ENCODE measurements around the gene IFT88.
A peak's percentile ranks its signal among the peaks of the same experiment; 100 is the strongest.

Gene IFT88

GRCh38 chr13:20696073-20696472 is 129.1 kb downstream of the IFT88 start:
- TF ChIP-seq CTCF (IDR thresholded peaks at IDR 0.05; ENCODE audit: insufficient read depth, missing control alignments), result no peak
- FAIRE-seq (no peak), DNase-seq (ENCODE audit: insufficient read length, low spot score) (no peak)

GRCh38 chr13:20699715-20700114 is 132.8 kb downstream of the IFT88 start:
- FAIRE-seq, result no peak
- no peak for DNase-seq (ENCODE audit: insufficient read length, low spot score)
- no peak for TF ChIP-seq CTCF (IDR thresholded peaks at IDR 0.05; ENCODE audit: insufficient read depth, missing control alignments)

GRCh38 chr13:20700288-20700687 is 133.3 kb downstream of the IFT88 start:
- FAIRE-seq (no peak), DNase-seq (ENCODE audit: insufficient read length, low spot score) (no peak)
- TF ChIP-seq CTCF (IDR thresholded peaks at IDR 0.05; ENCODE audit: insufficient read depth, missing control alignments), result no peak

GRCh38 chr13:20701461-20701860 is 134.5 kb downstream of the IFT88 start:
- TF ChIP-seq CTCF (IDR thresholded peaks at IDR 0.05; ENCODE audit: insufficient read depth, missing control alignments), result no peak
- no peak for DNase-seq (ENCODE audit: insufficient read length, low spot score)
- FAIRE-seq, result peak; percentile 16

- DNase-seq (ENCODE audit: insufficient read length, low spot score), result no peak
- no peak for TF ChIP-seq CTCF (IDR thresholded peaks at IDR 0.05; ENCODE audit: insufficient read depth, missing control alignments)
- peak; percentile 38 for FAIRE-seq
Observed at GRCh38 chr13:20702530-20702914, 135.6 kb downstream of the IFT88 start.

- TF ChIP-seq CTCF (IDR thresholded peaks at IDR 0.05; ENCODE audit: insufficient read depth, missing control alignments), result no peak
- FAIRE-seq (no peak), DNase-seq (ENCODE audit: insufficient read length, low spot score) (no peak)
Observed at GRCh38 chr13:20702915-20703779, 136.2 kb downstream of the IFT88 start, which contains the start of gene IL17D. Gene IL17D, plus strand, starts transcription at chr13:20703699. Its CDS starts 303 bp downstream, at chr13:20704002.

- peak; percentile 42 for TF ChIP-seq CTCF (IDR thresholded peaks at IDR 0.05; ENCODE audit: insufficient read depth, missing control alignments)
- no peak for FAIRE-seq
Observed at GRCh38 chr13:20703780-20704458, 137.0 kb downstream of the IFT88 start.

More at GRCh38 chr13:20703780-20704458, 137.0 kb downstream of the IFT88 start:
- peak; percentile 70 for DNase-seq (ENCODE audit: insufficient read length, low spot score)
